SK-N-SH (cell line): Measurements from ENCODE around the gene CEP295NL.

ENCODE experiments used
- EP300 ChIP-seq, 2 experiments: IDR thresholded peaks; 2 replicates each; pipeline versions ENCODE4 v1.4.0 to v1.6.1; 2012; ENCODE audit warnings: borderline replicate concordance in 1 of 2, low read depth in 1 of 2, low read length in 1 of 2
- RAD21 ChIP-seq: IDR thresholded peaks from 2 replicates; pipeline ENCODE4 v1.6.1; 2012; ENCODE audit warnings: mild to moderate bottlenecking, low read length
- RCOR1 ChIP-seq: fragments of 150-350 bp; IDR thresholded peaks from 2 replicates; pipeline ENCODE4 v1.6.1; 2017; ENCODE audit warnings: antibody characterized with exemption, low read length

DNA sequence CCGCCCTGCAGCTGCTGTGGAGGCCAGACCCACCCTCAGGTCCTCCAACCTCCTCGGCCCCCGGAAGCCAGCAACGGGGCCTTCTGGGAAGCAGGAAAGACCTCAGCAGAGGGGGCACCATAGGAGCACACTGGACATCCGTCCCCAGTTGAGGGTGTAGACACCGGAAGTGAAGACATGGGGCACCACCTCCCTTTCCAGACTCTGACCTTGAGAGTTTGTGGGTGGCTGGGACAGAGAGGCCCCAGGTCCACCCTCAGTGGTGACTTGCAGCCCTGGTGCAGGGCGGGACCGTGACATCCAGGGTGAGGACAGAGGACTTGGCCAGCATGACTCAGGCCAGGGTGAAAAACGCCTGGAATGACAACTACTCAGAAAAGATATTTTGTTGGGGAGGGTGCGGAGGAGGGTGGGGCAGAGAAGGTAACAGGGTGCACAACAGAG lies 19.9 kb downstream of the CEP295NL start:
- TF ChIP-seq RCOR1 (no peak), EP300 (IDR thresholded peaks at IDR 0.05; ENCODE audit: borderline replicate concordance in 1 of 2, low read depth in 1 of 2, low read length in 1 of 2) (peak in 1 of 2 experiments; percentile 28; a peak in 2 of 4 replicates), RAD21 (no peak)
